ENCODE results near the gene ROBO3.

DNA sequence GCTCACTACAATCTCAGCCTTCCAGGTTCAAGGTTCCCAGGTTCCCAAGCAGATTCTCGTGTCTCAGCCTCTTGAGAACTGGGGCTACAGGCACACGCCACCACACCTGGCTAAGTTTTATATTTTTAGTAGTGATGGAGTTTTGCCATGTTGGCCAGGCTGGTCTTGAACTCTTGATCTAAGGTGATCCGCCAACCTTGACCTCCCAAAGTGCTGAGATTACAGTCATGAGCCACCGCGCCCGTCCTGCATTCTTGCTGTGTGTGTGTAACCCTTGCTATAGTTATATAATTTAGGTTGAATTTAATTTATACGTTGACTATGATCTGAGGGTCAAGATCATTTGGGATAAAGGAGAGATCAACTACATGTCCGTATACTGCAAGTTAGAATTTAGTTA, 29.3 kb upstream of the ROBO3 start:
- TF ChIP-seq, protein P1, sequence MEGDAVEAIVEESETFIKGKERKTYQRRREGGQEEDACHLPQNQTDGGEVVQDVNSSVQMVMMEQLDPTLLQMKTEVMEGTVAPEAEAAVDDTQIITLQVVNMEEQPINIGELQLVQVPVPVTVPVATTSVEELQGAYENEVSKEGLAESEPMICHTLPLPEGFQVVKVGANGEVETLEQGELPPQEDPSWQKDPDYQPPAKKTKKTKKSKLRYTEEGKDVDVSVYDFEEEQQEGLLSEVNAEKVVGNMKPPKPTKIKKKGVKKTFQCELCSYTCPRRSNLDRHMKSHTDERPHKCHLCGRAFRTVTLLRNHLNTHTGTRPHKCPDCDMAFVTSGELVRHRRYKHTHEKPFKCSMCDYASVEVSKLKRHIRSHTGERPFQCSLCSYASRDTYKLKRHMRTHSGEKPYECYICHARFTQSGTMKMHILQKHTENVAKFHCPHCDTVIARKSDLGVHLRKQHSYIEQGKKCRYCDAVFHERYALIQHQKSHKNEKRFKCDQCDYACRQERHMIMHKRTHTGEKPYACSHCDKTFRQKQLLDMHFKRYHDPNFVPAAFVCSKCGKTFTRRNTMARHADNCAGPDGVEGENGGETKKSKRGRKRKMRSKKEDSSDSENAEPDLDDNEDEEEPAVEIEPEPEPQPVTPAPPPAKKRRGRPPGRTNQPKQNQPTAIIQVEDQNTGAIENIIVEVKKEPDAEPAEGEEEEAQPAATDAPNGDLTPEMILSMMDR (IDR thresholded peaks at IDR 0.05; ENCODE audit: borderline replicate concordance, extremely low read depth, low read length, poor library complexity, severe bottlenecking), result no peak
- no peak for TF ChIP-seq EZH2 (IDR thresholded peaks at IDR 0.05; ENCODE audit: borderline replicate concordance, low read depth, low read length, severe bottlenecking)

Data from DND-41 (cell line).